ENCODE results near the gene GAL3ST3.
A peak's percentile ranks its signal among the peaks of the same experiment; 100 is the strongest.

The GAL3ST3 gene

DNA sequence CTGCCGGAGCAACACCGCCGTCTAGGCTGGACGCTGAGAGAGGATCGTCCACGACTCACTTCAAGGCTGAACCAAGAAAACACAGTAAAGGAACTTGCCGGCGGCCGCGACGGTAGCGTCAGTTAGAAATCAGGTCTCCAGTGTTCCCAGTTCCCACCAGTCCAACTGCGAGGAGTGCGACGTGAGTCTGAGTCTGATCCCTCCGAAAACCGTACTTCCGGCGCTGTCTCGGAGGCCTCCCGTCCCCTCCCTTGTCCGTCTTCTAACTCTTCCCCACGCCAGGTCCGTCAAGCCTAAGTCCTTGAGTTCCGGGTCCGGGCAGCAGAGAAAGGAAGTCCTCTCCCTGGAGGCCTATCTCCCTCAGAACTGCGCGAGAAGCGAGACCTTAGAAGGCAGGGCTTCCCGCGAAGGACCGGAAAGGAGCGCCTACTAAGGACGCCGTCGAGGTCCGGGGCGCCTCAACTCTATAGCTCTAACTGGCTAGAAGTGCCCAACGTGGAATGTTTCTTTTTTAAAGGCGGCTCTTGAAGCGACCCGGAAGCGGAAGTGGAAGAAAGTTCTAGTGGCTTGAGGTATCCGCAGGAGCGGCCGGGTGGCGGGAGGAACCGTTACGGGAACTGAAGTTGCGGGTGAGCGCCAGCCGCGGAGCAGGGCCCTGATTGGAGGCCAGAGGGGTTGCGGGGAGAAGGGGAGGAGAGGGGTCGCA, 46.9 kb downstream of the GAL3ST3 start, which contains the start of the genes BANF1 and EIF1AD:
Gene BANF1, plus strand, starts transcription at position 562 of the 706 bp plus-strand sequence. CDS start 748 bp downstream, outside the sequence.
Gene EIF1AD, minus strand, starts transcription at position 216 of the 706 bp plus-strand sequence. CDS start 1,768 bp downstream, outside the sequence.
- H3K27ac ChIP-seq (ENCODE audit: low read depth, low read length, poor library complexity, severe bottlenecking), result peak within 1 kb of the TSS; percentile 95
- H3K4me3 ChIP-seq (ENCODE audit: low read depth, low read length, poor library complexity, severe bottlenecking), result peak within 1 kb of the TSS; percentile 97
- H2AFZ ChIP-seq (ENCODE audit: low read length), result no peak within 1 kb of the TSS
- H3K4me2 ChIP-seq (ENCODE audit: low read length), result peak within 1 kb of the TSS; percentile 96
- H3F3A ChIP-seq (ENCODE audit: insufficient read depth, low read length), result no peaks in the 10 kb centered on the region
- no peaks in the 10 kb centered on the region for H4K20me1 ChIP-seq (ENCODE audit: insufficient read depth, low read length)
- TF ChIP-seq, protein P1, sequence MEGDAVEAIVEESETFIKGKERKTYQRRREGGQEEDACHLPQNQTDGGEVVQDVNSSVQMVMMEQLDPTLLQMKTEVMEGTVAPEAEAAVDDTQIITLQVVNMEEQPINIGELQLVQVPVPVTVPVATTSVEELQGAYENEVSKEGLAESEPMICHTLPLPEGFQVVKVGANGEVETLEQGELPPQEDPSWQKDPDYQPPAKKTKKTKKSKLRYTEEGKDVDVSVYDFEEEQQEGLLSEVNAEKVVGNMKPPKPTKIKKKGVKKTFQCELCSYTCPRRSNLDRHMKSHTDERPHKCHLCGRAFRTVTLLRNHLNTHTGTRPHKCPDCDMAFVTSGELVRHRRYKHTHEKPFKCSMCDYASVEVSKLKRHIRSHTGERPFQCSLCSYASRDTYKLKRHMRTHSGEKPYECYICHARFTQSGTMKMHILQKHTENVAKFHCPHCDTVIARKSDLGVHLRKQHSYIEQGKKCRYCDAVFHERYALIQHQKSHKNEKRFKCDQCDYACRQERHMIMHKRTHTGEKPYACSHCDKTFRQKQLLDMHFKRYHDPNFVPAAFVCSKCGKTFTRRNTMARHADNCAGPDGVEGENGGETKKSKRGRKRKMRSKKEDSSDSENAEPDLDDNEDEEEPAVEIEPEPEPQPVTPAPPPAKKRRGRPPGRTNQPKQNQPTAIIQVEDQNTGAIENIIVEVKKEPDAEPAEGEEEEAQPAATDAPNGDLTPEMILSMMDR (IDR thresholded peaks at IDR 0.05; ENCODE audit: low read length), result no peak
- no peak for TF ChIP-seq EZH2 (IDR thresholded peaks at IDR 0.05; ENCODE audit: borderline replicate concordance, low read length)
- H3K9me3 ChIP-seq (ENCODE audit: low read length), result no peaks in the 10 kb centered on the region
- peaks cover 19% of the 10 kb centered on the region for H3K4me1 ChIP-seq (ENCODE audit: insufficient read depth, low read length, severe bottlenecking)
- H3K79me2 ChIP-seq (ENCODE audit: insufficient read depth, low read length), result peaks cover 17% of the 10 kb centered on the region
- H3K36me3 ChIP-seq (ENCODE audit: insufficient read depth, low read length), result peaks cover 59% of the 10 kb centered on the region
- H3K27me3 ChIP-seq (ENCODE audit: insufficient read depth, low read length), result no peaks in the 10 kb centered on the region
- no peaks in the 10 kb centered on the region for H3K9me2 ChIP-seq (ENCODE audit: low read depth, low read length)
- peak within 1 kb of the TSS; percentile 97 for H3K9ac ChIP-seq (ENCODE audit: low read length)

DNA sequence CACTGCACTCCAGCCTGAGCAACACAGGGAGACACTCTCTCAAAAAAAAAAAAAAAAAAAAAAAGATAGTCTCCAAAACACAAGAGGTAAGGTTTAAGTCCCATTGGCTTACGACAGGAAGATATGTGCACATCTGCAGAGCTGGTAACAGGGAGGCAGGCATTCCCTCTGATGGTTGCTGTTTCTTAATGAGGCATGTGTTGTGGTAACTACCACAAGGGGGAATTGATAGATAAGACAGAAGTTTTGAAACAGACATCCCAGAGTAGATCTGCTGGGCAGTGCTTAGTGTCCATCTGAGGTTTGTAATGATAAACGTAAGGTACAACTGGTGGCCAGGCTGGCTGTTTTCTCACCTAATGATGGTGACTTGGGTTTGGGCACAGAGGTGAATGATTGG, 51.7 kb downstream of the GAL3ST3 start:
- no peaks in the 10 kb centered on the region for H3K9me2 ChIP-seq (ENCODE audit: low read depth, low read length)
- H3K36me3 ChIP-seq (ENCODE audit: insufficient read depth, low read length), result peaks cover 52% of the 10 kb centered on the region
- no peak overlapping the region for H3K9ac ChIP-seq (ENCODE audit: low read length)
- no peak overlapping the region for H2AFZ ChIP-seq (ENCODE audit: low read length)
- H4K20me1 ChIP-seq (ENCODE audit: insufficient read depth, low read length), result no peaks in the 10 kb centered on the region
- H3K4me3 ChIP-seq (ENCODE audit: low read depth, low read length, poor library complexity, severe bottlenecking), result no peak overlapping the region
- H3K79me2 ChIP-seq (ENCODE audit: insufficient read depth, low read length), result peaks cover 9% of the 10 kb centered on the region
- no peak overlapping the region for H3K27ac ChIP-seq (ENCODE audit: low read depth, low read length, poor library complexity, severe bottlenecking)
- H3K4me1 ChIP-seq (ENCODE audit: insufficient read depth, low read length, severe bottlenecking), result peaks cover 9% of the 10 kb centered on the region
- H3F3A ChIP-seq (ENCODE audit: insufficient read depth, low read length), result 0 out of 2 replicates have a peak, but pooled peaks cover 3% of the 10 kb centered on the region
- no peak overlapping the region for H3K4me2 ChIP-seq (ENCODE audit: low read length)
- TF ChIP-seq, protein P1 (IDR thresholded peaks at IDR 0.05; ENCODE audit: low read length), result no peak
- no peak for TF ChIP-seq EZH2 (IDR thresholded peaks at IDR 0.05; ENCODE audit: borderline replicate concordance, low read length)
- no peaks in the 10 kb centered on the region for H3K9me3 ChIP-seq (ENCODE audit: low read length)
- no peaks in the 10 kb centered on the region for H3K27me3 ChIP-seq (ENCODE audit: insufficient read depth, low read length)

DNA sequence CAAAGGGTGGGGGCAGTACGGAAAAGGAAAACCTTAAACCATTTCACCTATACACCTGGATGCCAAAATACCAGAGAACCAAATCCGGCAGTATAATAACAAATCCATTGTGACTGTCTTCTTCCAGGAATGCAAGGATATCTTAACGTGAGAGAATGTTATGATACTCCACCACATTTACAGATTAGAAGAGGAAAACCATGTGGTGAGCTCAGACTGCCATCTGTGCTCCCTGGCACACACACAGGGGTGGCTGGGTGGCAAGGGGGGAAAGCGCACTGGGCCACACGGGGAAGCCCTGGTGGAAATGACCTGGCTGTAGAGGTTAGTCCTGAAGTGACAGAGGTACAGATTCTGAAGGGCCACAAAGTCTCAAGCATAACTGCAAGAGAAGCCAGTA, 56.9 kb downstream of the GAL3ST3 start:
- Histone ChIP-seq H3K4me3 (ENCODE audit: low read depth, low read length, poor library complexity, severe bottlenecking) (no peak overlapping the region), H3K27ac (ENCODE audit: low read depth, low read length, poor library complexity, severe bottlenecking) (no peak overlapping the region), H3K4me1 (ENCODE audit: insufficient read depth, low read length, severe bottlenecking) (no peaks in the 10 kb centered on the region), H3K4me2 (ENCODE audit: low read length) (no peak overlapping the region), H3K27me3 (ENCODE audit: insufficient read depth, low read length) (no peaks in the 10 kb centered on the region), H3F3A (ENCODE audit: insufficient read depth, low read length) (0 out of 2 replicates have a peak, but pooled peaks cover 3% of the 10 kb centered on the region), H4K20me1 (ENCODE audit: insufficient read depth, low read length) (no peaks in the 10 kb centered on the region), H3K9me2 (ENCODE audit: low read depth, low read length) (no peaks in the 10 kb centered on the region), H3K9ac (ENCODE audit: low read length) (no peak overlapping the region), H3K9me3 (ENCODE audit: low read length) (no peaks in the 10 kb centered on the region), H2AFZ (ENCODE audit: low read length) (no peak overlapping the region), H3K79me2 (ENCODE audit: insufficient read depth, low read length) (no peaks in the 10 kb centered on the region), H3K36me3 (ENCODE audit: insufficient read depth, low read length) (peaks cover 33% of the 10 kb centered on the region)
- TF ChIP-seq, protein P1 (IDR thresholded peaks at IDR 0.05; ENCODE audit: low read length), result no peak
- TF ChIP-seq EZH2 (IDR thresholded peaks at IDR 0.05; ENCODE audit: borderline replicate concordance, low read length), result no peak

Measured in OCI-LY1 (cell line).